HepG2 (cell line): ENCODE measurements around the gene CORO1C. TPM values are rescaled to one million over a fixed set of nuclear protein-coding genes. Genes with fewer than 3 reads are reported as not detected.
A peak's percentile ranks its signal among the peaks of the same experiment; 100 is the strongest.

Experiments used
- CENPX ChIP-seq: sonication (generic); formaldehyde crosslinking; IDR thresholded peaks from 2 replicates; pipeline ENCODE4 v1.9.0; 2021; ENCODE audit warnings: mild to moderate bottlenecking, missing genetic modification reagents, moderate library complexity
- GTF3A ChIP-seq: sonication (generic); formaldehyde crosslinking; conservative IDR thresholded peaks from 2 replicates; pipeline ENCODE4 v1.4.0; 2020; ENCODE audit warnings: mild to moderate bottlenecking, missing genetic modification reagents
- HOXA9 ChIP-seq: sonication (generic); formaldehyde crosslinking; IDR thresholded peaks from 2 replicates; pipeline ENCODE4 v1.8.1; 2022; ENCODE audit warnings: missing genetic modification reagents, mild to moderate bottlenecking, moderate library complexity, borderline replicate concordance
- KAT8 ChIP-seq: IDR thresholded peaks from 2 replicates; pipeline ENCODE4 v1.6.1; 2016; ENCODE audit warnings: missing genetic modification reagents, missing compliant biosample characterization
- NBN ChIP-seq: fragments of 450-650 bp; conservative IDR thresholded peaks from 2 replicates; pipeline ENCODE4 v1.6.1; 2017
- NFIB ChIP-seq: sonication (generic); formaldehyde crosslinking; IDR thresholded peaks from 2 replicates; pipeline ENCODE4 v1.9.0; 2021; ENCODE audit warnings: missing genetic modification reagents, mild to moderate bottlenecking, borderline replicate concordance
- PBX3 ChIP-seq: sonication (generic); formaldehyde crosslinking; IDR thresholded peaks from 2 replicates; pipeline ENCODE4 v1.8.1; 2023; ENCODE audit warnings: missing genetic modification reagents, inconsistent platforms, borderline replicate concordance
- PHF8 ChIP-seq: sonication (generic); formaldehyde crosslinking; IDR thresholded peaks from 2 replicates; pipeline ENCODE4 v1.5.0; 2020; ENCODE audit warnings: missing genetic modification reagents
- PLRG1 ChIP-seq: fragments of 450-650 bp; conservative IDR thresholded peaks from 2 replicates; pipeline ENCODE4 v1.6.1; 2016
- SMC3 ChIP-seq: IDR thresholded peaks from 2 replicates; pipeline ENCODE4 v1.6.1; 2011; ENCODE audit warnings: low read length, improper control_type of control experiment
- SP1 ChIP-seq, 2 experiments: fragments of 450-650 bp in 1 of 2; sonication (generic) in 1 of 2; formaldehyde crosslinking in 1 of 2; IDR thresholded peaks; 2 replicates each; pipeline versions ENCODE4 v1.4.0 to v1.6.1; 2016 to 2020; ENCODE audit warnings: missing genetic modification reagents in 1 of 2
- SP5 ChIP-seq: IDR thresholded peaks from 2 replicates; pipeline ENCODE4 v1.6.1; 2016; ENCODE audit warnings: low read depth, borderline replicate concordance
- ZBTB14 ChIP-seq: sonication (generic); formaldehyde crosslinking; IDR thresholded peaks from 2 replicates; pipeline ENCODE4 v1.4.0; 2020; ENCODE audit warnings: missing genetic modification reagents
- ZFP1 ChIP-seq: IDR thresholded peaks from 2 replicates; pipeline ENCODE4 v1.6.1; 2016
- ZFP41 ChIP-seq: sonication (generic); formaldehyde crosslinking; IDR thresholded peaks from 2 replicates; pipeline ENCODE4 v1.4.0; 2020; ENCODE audit warnings: mild to moderate bottlenecking, missing genetic modification reagents, borderline replicate concordance
- ZNF263 ChIP-seq: sonication (generic); formaldehyde crosslinking; IDR thresholded peaks from 2 replicates; pipeline ENCODE4 v1.4.0; 2020; ENCODE audit warnings: missing genetic modification reagents
- ZNF30 ChIP-seq: sonication (generic); formaldehyde crosslinking; IDR thresholded peaks from 2 replicates; pipeline ENCODE4 v1.5.0; 2020; ENCODE audit warnings: mild to moderate bottlenecking, missing genetic modification reagents
- ZNF326 ChIP-seq: sonication (generic); formaldehyde crosslinking; IDR thresholded peaks from 2 replicates; pipeline ENCODE4 v1.4.0; 2020; ENCODE audit warnings: missing genetic modification reagents, borderline replicate concordance
- ZNF33A ChIP-seq: sonication (generic); formaldehyde crosslinking; IDR thresholded peaks from 2 replicates; pipeline ENCODE4 v1.5.1; 2020; ENCODE audit warnings: missing genetic modification reagents, mild to moderate bottlenecking, moderate library complexity, borderline replicate concordance
- ZNF607 ChIP-seq: sonication (generic); formaldehyde crosslinking; IDR thresholded peaks from 2 replicates; pipeline ENCODE4 v1.5.1; 2020; ENCODE audit warnings: missing genetic modification reagents, mild to moderate bottlenecking, borderline replicate concordance
- ZNF773 ChIP-seq: sonication (generic); formaldehyde crosslinking; IDR thresholded peaks from 2 replicates; pipeline ENCODE4 v1.4.0; 2020; ENCODE audit warnings: missing genetic modification reagents, borderline replicate concordance
- ZNF781 ChIP-seq: sonication (generic); formaldehyde crosslinking; IDR thresholded peaks from 2 replicates; pipeline ENCODE4 v1.5.1; 2020; ENCODE audit warnings: borderline replicate concordance, mild to moderate bottlenecking, missing genetic modification reagents; ENCODE audit errors: not compliant biosample characterization
- ZNF878 ChIP-seq: sonication (generic); formaldehyde crosslinking; IDR thresholded peaks from 2 replicates; pipeline ENCODE4 v1.8.1; 2023; ENCODE audit warnings: mild to moderate bottlenecking, missing genetic modification reagents, moderate library complexity
- polyA plus RNA-seq, 8 experiments: library from polyadenylated mRNA; depleted of rRNA in 3 of 8; stranded (reverse) in 7 of 8; unstranded in 1 of 8; fragments of >200 nt; fragmentation: Illumina TruSeq in 4 of 8; extraction: Trizol in 4 of 8; gene quantifications; 2 replicates each; pipeline versions ENCODE4 v1.2.1 to v1.2.3, GENCODE V29; 2011 to 2016; ENCODE audit warnings: low read depth in 4 of 8, missing spikeins in 1 of 8, mixed read lengths in 1 of 8; ENCODE audit not compliant: insufficient read depth in 1 of 8
- total RNA-seq, 5 experiments: library from RNA; depleted of rRNA; stranded (reverse); fragments of >200 nt; fragmentation: Illumina TruSeq; extraction: Trizol; gene quantifications; 2 replicates each; pipeline ENCODE4 v1.2.3, GENCODE V29; 2016; ENCODE audit warnings: low read depth in 1 of 5
- TF ChIP-seq, protein P1 (sequence below): sonication (generic); formaldehyde crosslinking; conservative IDR thresholded peaks from 2 replicates; pipeline ENCODE4 v1.4.0; 2020; ENCODE audit warnings: mild to moderate bottlenecking, missing genetic modification reagents, moderate library complexity

CORO1C gene
- total and polyA plus RNA-seq, 2 of the 13 experiments (the other 11 are each of a cell fraction or from before 2014, with no cell fraction given): 73.7 to 131 TPM

DNA sequence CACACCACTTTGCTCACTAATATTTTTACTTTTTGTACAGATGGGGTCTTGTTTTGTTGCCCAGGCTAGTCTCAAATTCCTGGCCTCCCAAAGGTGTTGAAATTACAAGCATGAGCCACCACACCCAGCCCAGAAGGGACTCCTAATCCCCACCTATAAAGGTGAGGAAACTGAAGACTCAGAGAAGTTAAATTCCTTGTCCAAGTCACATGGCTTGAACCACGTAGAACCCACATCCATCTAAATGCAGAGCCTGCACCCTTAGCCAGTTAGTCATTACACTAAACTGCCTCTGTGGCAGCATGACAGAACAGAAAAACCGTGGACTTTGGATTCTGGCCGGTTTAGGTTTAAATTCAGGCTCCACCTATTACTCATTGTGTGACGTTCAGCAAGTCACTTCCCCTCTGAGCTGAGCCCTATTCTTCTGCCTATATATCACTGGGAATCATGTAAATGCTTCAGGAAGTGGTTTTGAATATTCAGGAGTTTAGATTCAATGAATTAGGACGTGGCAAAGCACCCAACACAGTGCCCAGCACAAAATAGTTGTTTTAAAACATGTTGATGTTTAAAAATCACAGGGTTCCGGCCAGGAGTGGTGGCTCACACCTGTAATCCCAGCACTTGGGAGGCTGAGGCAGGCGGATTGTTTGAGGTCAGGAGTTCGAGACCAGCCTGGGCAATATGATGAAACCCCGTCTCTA is 3.0 kb upstream of the CORO1C start (continued):
- TF ChIP-seq ZNF607 (no peak), SMC3 (peak; percentile 39; the same call in 1 of the 2 replicates), ZFP1 (no peak), SP1 (IDR thresholded peaks at IDR 0.05) (no peak), SP1 (CRISPR knock-in tag; IDR thresholded peaks at IDR 0.05) (no peak), KAT8 (peak; percentile 68), ZNF326 (CRISPR knock-in tag) (no peak), GTF3A (no peak), ZNF878 (CRISPR knock-in tag) (peak; percentile 76; the same call in 1 of the 2 replicates), NFIB (CRISPR knock-in tag) (no peak), ZFP41 (CRISPR knock-in tag) (no peak), ZNF30 (CRISPR knock-in tag) (no peak), SP5 (CRISPR knock-in tag) (0 out of 2 replicates have a peak, but pooled peaks have one; percentile 42), CENPX (no peak), PBX3 (CRISPR knock-in tag) (no peak), ZBTB14 (CRISPR knock-in tag) (no peak), ZNF773 (no peak), NBN (no peak), HOXA9 (CRISPR knock-in tag) (no peak), PHF8 (CRISPR knock-in tag) (no peak), ZNF33A (CRISPR knock-in tag) (no peak), PLRG1 (no peak), ZNF263 (CRISPR knock-in tag) (0 out of 2 replicates have a peak, but pooled peaks have one; percentile 19), ZNF781 (CRISPR knock-in tag) (no peak)
- TF ChIP-seq, protein P1, sequence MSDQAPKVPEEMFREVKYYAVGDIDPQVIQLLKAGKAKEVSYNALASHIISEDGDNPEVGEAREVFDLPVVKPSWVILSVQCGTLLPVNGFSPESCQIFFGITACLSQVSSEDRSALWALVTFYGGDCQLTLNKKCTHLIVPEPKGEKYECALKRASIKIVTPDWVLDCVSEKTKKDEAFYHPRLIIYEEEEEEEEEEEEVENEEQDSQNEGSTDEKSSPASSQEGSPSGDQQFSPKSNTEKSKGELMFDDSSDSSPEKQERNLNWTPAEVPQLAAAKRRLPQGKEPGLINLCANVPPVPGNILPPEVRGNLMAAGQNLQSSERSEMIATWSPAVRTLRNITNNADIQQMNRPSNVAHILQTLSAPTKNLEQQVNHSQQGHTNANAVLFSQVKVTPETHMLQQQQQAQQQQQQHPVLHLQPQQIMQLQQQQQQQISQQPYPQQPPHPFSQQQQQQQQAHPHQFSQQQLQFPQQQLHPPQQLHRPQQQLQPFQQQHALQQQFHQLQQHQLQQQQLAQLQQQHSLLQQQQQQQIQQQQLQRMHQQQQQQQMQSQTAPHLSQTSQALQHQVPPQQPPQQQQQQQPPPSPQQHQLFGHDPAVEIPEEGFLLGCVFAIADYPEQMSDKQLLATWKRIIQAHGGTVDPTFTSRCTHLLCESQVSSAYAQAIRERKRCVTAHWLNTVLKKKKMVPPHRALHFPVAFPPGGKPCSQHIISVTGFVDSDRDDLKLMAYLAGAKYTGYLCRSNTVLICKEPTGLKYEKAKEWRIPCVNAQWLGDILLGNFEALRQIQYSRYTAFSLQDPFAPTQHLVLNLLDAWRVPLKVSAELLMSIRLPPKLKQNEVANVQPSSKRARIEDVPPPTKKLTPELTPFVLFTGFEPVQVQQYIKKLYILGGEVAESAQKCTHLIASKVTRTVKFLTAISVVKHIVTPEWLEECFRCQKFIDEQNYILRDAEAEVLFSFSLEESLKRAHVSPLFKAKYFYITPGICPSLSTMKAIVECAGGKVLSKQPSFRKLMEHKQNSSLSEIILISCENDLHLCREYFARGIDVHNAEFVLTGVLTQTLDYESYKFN (CRISPR knock-in tag): peak; percentile 87
